Inflammatory macrophage treated with lipopolysaccharide for 1 hour (primary cell): ENCODE data around the gene PDGFB.

Experiments used
- DNase-seq, 2 donors: peaks; one replicate each; pipeline ENCODE4 v3.0.0-alpha.2; 2020 to 2022

Gene PDGFB

GRCh38 chr22:39276440-39277141, 31.8 kb upstream of the PDGFB start:
- DNase-seq, result peak; percentile 68 to 72

GRCh38 chr22:39275814-39276439, 31.1 kb upstream of the PDGFB start:
- DNase-seq, result no peak

- no peak for DNase-seq
Observed at GRCh38 chr22:39273950-39274887, 29.4 kb upstream of the PDGFB start.

- DNase-seq, result no peak
Observed at GRCh38 chr22:39270792-39271191, 26.0 kb upstream of the PDGFB start.

- DNase-seq, result no peak
Observed at GRCh38 chr22:39270280-39270679, 25.5 kb upstream of the PDGFB start.

- DNase-seq, result peak; percentile 39 to 76
Observed at GRCh38 chr22:39269095-39269790, 24.5 kb upstream of the PDGFB start.

- peak in 1 of 2 donors; percentile 41 for DNase-seq
Observed at GRCh38 chr22:39268645-39269044, 23.9 kb upstream of the PDGFB start.

- DNase-seq, result no peak
Observed at GRCh38 chr22:39267974-39268373, 23.2 kb upstream of the PDGFB start.

GRCh38 chr22:39266398-39267030, 21.7 kb upstream of the PDGFB start:
- peak; percentile 92 to 98 for DNase-seq

GRCh38 chr22:39265143-39265886, 20.5 kb upstream of the PDGFB start:
- DNase-seq, result no peak

GRCh38 chr22:39264349-39265038, 19.7 kb upstream of the PDGFB start:
- peak; percentile 87 to 94 for DNase-seq

- DNase-seq, result no peak
Observed at GRCh38 chr22:39263626-39264348, 19.0 kb upstream of the PDGFB start.

GRCh38 chr22:39259666-39260065, 14.9 kb upstream of the PDGFB start:
- no peak for DNase-seq

GRCh38 chr22:39257901-39258475, 13.2 kb upstream of the PDGFB start:
- no peak for DNase-seq

- no peak for DNase-seq
Observed at GRCh38 chr22:39256979-39257378, 12.2 kb upstream of the PDGFB start.

GRCh38 chr22:39256186-39256552, 11.4 kb upstream of the PDGFB start:
- DNase-seq, result no peak

GRCh38 chr22:39255449-39256185, 10.8 kb upstream of the PDGFB start:
- no peak for DNase-seq

GRCh38 chr22:39254789-39255298, 10.1 kb upstream of the PDGFB start:
- DNase-seq, result peak; percentile 76 to 85

- no peak for DNase-seq
Observed at GRCh38 chr22:39254122-39254521, 9.3 kb upstream of the PDGFB start.
